ENCODE results near the gene TEN1. TPM values are rescaled to one million over a fixed set of nuclear protein-coding genes. Genes with fewer than 3 reads are reported as not detected.

TEN1 gene
- total and polyA plus RNA-seq, 5 donors from 2014 or later = 17.3 to 26.1 (median 21.2) TPM

DNA sequence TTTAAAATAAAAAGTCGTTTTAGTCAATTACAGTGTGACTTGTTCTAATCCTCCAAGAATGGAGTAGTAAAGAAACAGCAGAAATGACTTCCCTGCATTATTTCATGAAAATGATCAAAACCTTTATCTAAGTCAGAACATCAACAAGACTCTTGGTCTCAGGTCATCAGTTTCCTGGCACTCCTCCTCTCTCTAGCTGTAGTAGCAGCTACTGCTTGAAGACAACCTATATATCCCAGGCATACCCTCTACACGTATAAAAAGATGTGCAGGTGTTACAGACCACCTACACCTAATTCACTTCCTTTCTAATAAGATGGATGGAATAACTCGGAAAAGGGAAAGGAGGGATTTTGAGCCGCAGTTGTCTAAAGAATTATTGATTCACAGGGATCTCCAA lies 36.6 kb upstream of the TEN1 start:
- Histone ChIP-seq H3K4me3 (ENCODE audit: low read depth, low read length) (no peak overlapping the region), H3K9me3 (ENCODE audit: control insufficient read depth in 2 of 2, low read length in 2 of 2) (no peaks in the 10 kb centered on the region), H3K36me3 (ENCODE audit: control insufficient read depth, insufficient read depth, low read length) (peaks cover 8% of the 10 kb centered on the region), H3K4me1 (ENCODE audit: control insufficient read depth, insufficient read depth, low read length, poor library complexity, severe bottlenecking) (peaks cover 12% of the 10 kb centered on the region), H3K27ac (ENCODE audit: insufficient read depth, low read length, poor library complexity, severe bottlenecking) (no peak overlapping the region), H3K27me3 (ENCODE audit: control insufficient read depth, insufficient read depth, low read length) (no peaks in the 10 kb centered on the region)
- Mint-ChIP-seq H3K27ac (no peak overlapping the region), H3K36me3 (peaks cover 12% of the 10 kb centered on the region), H3K27me3 (no peaks in the 10 kb centered on the region), H3K4me1 (peaks cover 0 to 17% (median 9%) of the 10 kb centered on the region in 4 donors), H3K9me3 (no peaks in the 10 kb centered on the region), H3K4me3 (peak overlapping the region in 2 of 4 donors; percentile 56 to 75)
- DNase-seq (no peak), ATAC-seq (ENCODE audit: low read depth in 2 of 2) (no peak)

DNA sequence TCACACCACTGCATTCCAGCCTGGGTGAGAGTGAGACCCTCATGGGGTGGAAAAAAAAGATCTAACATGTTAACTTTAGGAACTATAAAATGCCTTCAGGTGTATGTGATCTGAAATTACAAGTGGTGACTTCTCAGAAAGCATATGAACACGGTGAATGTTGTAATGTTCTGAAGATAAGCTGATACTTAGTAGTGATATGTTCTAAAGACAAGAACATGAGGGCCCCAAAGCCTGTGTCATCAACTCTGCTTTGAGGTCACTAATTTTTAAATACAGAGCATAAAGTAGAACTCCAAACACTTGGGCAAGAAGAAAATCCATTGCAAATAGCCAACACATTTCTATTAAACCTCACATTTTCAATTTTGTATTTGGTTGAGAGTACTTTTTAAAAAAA lies 35.5 kb upstream of the TEN1 start:
- Histone ChIP-seq H3K27me3 (ENCODE audit: control insufficient read depth, insufficient read depth, low read length) (no peaks in the 10 kb centered on the region), H3K4me1 (ENCODE audit: control insufficient read depth, insufficient read depth, low read length, poor library complexity, severe bottlenecking) (peaks cover 12% of the 10 kb centered on the region), H3K9me3 (ENCODE audit: control insufficient read depth in 2 of 2, low read length in 2 of 2) (no peaks in the 10 kb centered on the region), H3K27ac (ENCODE audit: insufficient read depth, low read length, poor library complexity, severe bottlenecking) (no peak overlapping the region), H3K4me3 (ENCODE audit: low read depth, low read length) (no peak overlapping the region), H3K36me3 (ENCODE audit: control insufficient read depth, insufficient read depth, low read length) (peaks cover 17% of the 10 kb centered on the region)
- Mint-ChIP-seq H3K36me3 (peaks cover 12% of the 10 kb centered on the region), H3K27ac (no peak overlapping the region), H3K9me3 (no peaks in the 10 kb centered on the region), H3K4me1 (peaks cover 0 to 17% (median 9%) of the 10 kb centered on the region in 4 donors), H3K27me3 (no peaks in the 10 kb centered on the region), H3K4me3 (no peak overlapping the region)
- ATAC-seq (ENCODE audit: low read depth in 2 of 2) (no peak), DNase-seq (no peak)

DNA sequence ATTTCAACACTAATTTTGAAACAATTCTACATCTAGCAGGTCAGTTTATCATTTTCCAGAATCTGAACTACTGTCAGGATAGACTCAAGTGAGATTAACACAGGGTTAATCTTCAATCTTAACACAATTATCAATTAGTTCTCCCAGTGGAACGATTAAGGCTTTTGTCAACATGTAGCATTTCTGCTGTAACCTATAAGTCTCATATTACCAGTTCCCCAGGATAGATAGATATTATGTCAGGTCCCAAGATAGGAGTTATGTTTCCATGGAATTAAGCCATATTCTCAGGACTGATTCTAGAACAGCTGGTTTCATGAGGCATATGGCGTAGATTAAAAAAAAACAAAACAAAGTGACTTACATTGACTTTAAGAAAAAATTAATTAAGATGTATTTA lies 33.8 kb upstream of the TEN1 start:
- Histone ChIP-seq H3K27ac (ENCODE audit: insufficient read depth, low read length, poor library complexity, severe bottlenecking) (no peak overlapping the region), H3K36me3 (ENCODE audit: control insufficient read depth, insufficient read depth, low read length) (peaks cover 32% of the 10 kb centered on the region), H3K4me3 (ENCODE audit: low read depth, low read length) (no peak overlapping the region), H3K4me1 (ENCODE audit: control insufficient read depth, insufficient read depth, low read length, poor library complexity, severe bottlenecking) (peaks cover 10% of the 10 kb centered on the region), H3K27me3 (ENCODE audit: control insufficient read depth, insufficient read depth, low read length) (no peaks in the 10 kb centered on the region), H3K9me3 (ENCODE audit: control insufficient read depth in 2 of 2, low read length in 2 of 2) (no peaks in the 10 kb centered on the region)
- H3K4me1 Mint-ChIP-seq = peaks cover 0 to 15% (median 8%) of the 10 kb centered on the region in 4 donors
- H3K9me3 Mint-ChIP-seq = no peaks in the 10 kb centered on the region
- no peak overlapping the region for H3K4me3 Mint-ChIP-seq
- DNase-seq (no peak), ATAC-seq (ENCODE audit: low read depth in 2 of 2) (no peak)
- peaks cover 22% of the 10 kb centered on the region for H3K36me3 Mint-ChIP-seq
- H3K27me3 Mint-ChIP-seq = no peaks in the 10 kb centered on the region
- no peak overlapping the region for H3K27ac Mint-ChIP-seq

DNA sequence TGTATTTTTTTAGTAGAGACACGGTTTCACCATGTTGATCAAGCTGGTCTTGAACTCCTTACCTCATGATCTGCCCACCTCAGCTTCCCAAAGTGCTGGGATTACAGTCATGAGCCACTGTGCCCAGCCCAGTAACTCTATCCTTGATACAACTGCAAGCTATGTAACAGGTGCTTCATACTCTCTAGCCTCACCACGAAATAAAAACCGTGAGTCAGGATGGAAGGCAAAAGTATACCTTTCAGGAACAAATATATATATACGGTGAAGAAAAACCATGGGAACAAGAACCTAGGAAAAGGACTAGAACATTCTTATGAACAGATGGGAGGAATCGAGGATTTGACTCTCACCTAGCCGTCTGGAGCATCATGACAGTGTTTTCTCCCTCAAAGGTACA lies 28.6 kb upstream of the TEN1 start:
- no peak for DNase-seq
- Histone ChIP-seq H3K9me3 (ENCODE audit: control insufficient read depth in 2 of 2, low read length in 2 of 2) (no peaks in the 10 kb centered on the region), H3K36me3 (ENCODE audit: control insufficient read depth, insufficient read depth, low read length) (peaks cover 73% of the 10 kb centered on the region), H3K4me1 (ENCODE audit: control insufficient read depth, insufficient read depth, low read length, poor library complexity, severe bottlenecking) (no peaks in the 10 kb centered on the region), H3K27me3 (ENCODE audit: control insufficient read depth, insufficient read depth, low read length) (no peaks in the 10 kb centered on the region), H3K27ac (ENCODE audit: insufficient read depth, low read length, poor library complexity, severe bottlenecking) (no peak overlapping the region), H3K4me3 (ENCODE audit: low read depth, low read length) (no peak overlapping the region)
- Mint-ChIP-seq H3K27me3 (no peaks in the 10 kb centered on the region), H3K4me3 (no peak overlapping the region), H3K27ac (no peak overlapping the region), H3K9me3 (no peaks in the 10 kb centered on the region), H3K4me1 (no peaks in the 10 kb centered on the region), H3K36me3 (peaks cover 41% of the 10 kb centered on the region)
- ATAC-seq (ENCODE audit: low read depth in 2 of 2) = no peak

- Mint-ChIP-seq H3K4me3 (no peak overlapping the region), H3K27ac (no peak overlapping the region), H3K9me3 (no peaks in the 10 kb centered on the region), H3K4me1 (no peaks in the 10 kb centered on the region), H3K36me3 (peaks cover 40% of the 10 kb centered on the region), H3K27me3 (no peaks in the 10 kb centered on the region)
- ATAC-seq (ENCODE audit: low read depth in 2 of 2) (no peak), DNase-seq (peak in 1 of 3 donors; percentile 55)
- Histone ChIP-seq H3K36me3 (ENCODE audit: control insufficient read depth, insufficient read depth, low read length) (peaks cover 78% of the 10 kb centered on the region), H3K27me3 (ENCODE audit: control insufficient read depth, insufficient read depth, low read length) (no peaks in the 10 kb centered on the region), H3K4me3 (ENCODE audit: low read depth, low read length) (no peak overlapping the region), H3K4me1 (ENCODE audit: control insufficient read depth, insufficient read depth, low read length, poor library complexity, severe bottlenecking) (no peaks in the 10 kb centered on the region), H3K27ac (ENCODE audit: insufficient read depth, low read length, poor library complexity, severe bottlenecking) (no peak overlapping the region), H3K9me3 (ENCODE audit: control insufficient read depth in 2 of 2, low read length in 2 of 2) (no peaks in the 10 kb centered on the region)
These were observed 28.0 kb upstream of the TEN1 start for GRCh38 chr17:75950855-75951554.

DNA sequence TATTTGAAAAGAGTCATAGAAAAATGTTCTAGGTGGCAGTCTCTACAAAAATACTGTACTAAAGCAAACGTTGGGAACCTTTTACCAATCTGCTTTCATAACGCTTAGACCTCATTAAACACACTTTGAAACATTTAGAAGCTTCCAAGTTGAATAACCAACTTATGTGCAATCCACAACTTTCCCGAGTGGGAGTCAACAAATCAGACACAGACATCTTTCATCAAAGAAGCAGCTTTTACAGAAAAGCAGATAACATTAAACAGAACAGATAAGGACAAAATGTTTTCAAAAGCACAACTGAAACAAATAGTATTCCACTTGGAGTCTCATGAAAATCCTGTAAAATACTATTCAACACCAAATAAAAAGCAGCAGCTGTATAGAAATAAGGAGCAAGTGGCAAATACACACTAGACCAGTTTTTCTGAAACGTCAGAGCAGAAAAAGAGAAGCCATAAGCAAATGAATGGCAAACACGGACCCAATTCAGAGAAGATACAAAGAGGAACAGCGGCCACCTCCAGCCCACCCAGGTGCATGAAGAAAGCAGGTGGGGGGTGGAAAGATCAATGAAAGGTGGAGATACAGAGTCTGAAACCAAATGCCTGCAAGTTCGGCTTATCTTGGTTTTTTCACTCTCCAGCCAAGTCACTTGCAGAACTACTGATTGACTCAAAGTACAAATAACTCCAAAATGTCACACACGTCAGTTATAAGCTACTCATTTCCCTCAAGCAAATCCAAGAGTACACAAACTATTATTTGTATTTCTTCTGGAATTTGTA lies 19.8 kb upstream of the TEN1 start:
- no peak overlapping the region for H3K4me3 Mint-ChIP-seq
- Histone ChIP-seq H3K4me1 (ENCODE audit: control insufficient read depth, insufficient read depth, low read length, poor library complexity, severe bottlenecking) (no peaks in the 10 kb centered on the region), H3K27me3 (ENCODE audit: control insufficient read depth, insufficient read depth, low read length) (no peaks in the 10 kb centered on the region), H3K9me3 (ENCODE audit: control insufficient read depth in 2 of 2, low read length in 2 of 2) (no peaks in the 10 kb centered on the region), H3K27ac (ENCODE audit: insufficient read depth, low read length, poor library complexity, severe bottlenecking) (no peak overlapping the region), H3K4me3 (ENCODE audit: low read depth, low read length) (no peak overlapping the region), H3K36me3 (ENCODE audit: control insufficient read depth, insufficient read depth, low read length) (peaks cover 17% of the 10 kb centered on the region)
- peaks cover 18% of the 10 kb centered on the region for H3K36me3 Mint-ChIP-seq
- no peaks in the 10 kb centered on the region for H3K9me3 Mint-ChIP-seq
- no peak overlapping the region for H3K27ac Mint-ChIP-seq
- DNase-seq = no peak
- peaks cover 3 to 17% (median 7%) of the 10 kb centered on the region in 4 donors for H3K4me1 Mint-ChIP-seq
- no peaks in the 10 kb centered on the region for H3K27me3 Mint-ChIP-seq
- no peak for ATAC-seq (ENCODE audit: low read depth in 2 of 2)

GRCh38 chr17:75959839-75960511 lies 19.1 kb upstream of the TEN1 start:
- no peaks in the 10 kb centered on the region for H3K27me3 ChIP-seq (ENCODE audit: control insufficient read depth, insufficient read depth, low read length)
- peaks cover 18% of the 10 kb centered on the region for H3K36me3 Mint-ChIP-seq
- no peak overlapping the region for H3K4me3 Mint-ChIP-seq
- no peaks in the 10 kb centered on the region for H3K4me1 ChIP-seq (ENCODE audit: control insufficient read depth, insufficient read depth, low read length, poor library complexity, severe bottlenecking)
- no peaks in the 10 kb centered on the region for H3K27me3 Mint-ChIP-seq
- no peak for DNase-seq
- H3K4me3 ChIP-seq (ENCODE audit: low read depth, low read length) = no peak overlapping the region
- no peak overlapping the region for H3K27ac ChIP-seq (ENCODE audit: insufficient read depth, low read length, poor library complexity, severe bottlenecking)
- no peak for ATAC-seq (ENCODE audit: low read depth in 2 of 2)
- H3K4me1 Mint-ChIP-seq = peaks cover 4 to 17% (median 7%) of the 10 kb centered on the region in 4 donors
- H3K36me3 ChIP-seq (ENCODE audit: control insufficient read depth, insufficient read depth, low read length) = peaks cover 12% of the 10 kb centered on the region
- H3K27ac Mint-ChIP-seq = no peak overlapping the region
- no peaks in the 10 kb centered on the region for H3K9me3 Mint-ChIP-seq
- H3K9me3 ChIP-seq (ENCODE audit: control insufficient read depth in 2 of 2, low read length in 2 of 2) = no peaks in the 10 kb centered on the region
